ENCODE data around the gene RECQL. TPM values are rescaled to one million over a fixed set of nuclear protein-coding genes. Genes with fewer than 3 reads are reported as not detected.
"Not testable (repeated sequence)": the region's sequence is repeated elsewhere in the genome, so short reads cannot be mapped to it uniquely, and the experiment has no call there.

The RECQL gene
- total and polyA plus RNA-seq, 9 of the 15 experiments (the other 6 are each of a cell fraction or from before 2014, with no cell fraction given): 22.2 to 44.7 (median 28.5) TPM

GRCh38 chr12:21467334-21467733 lies 34.1 kb downstream of the RECQL start:
- H3K4me2 ChIP-seq (ENCODE audit: insufficient read depth, low read length); ATAC-seq; in situ Hi-C loops (cut with MboI); intact Hi-C loops (cut with micrococcal nuclease); H3K9me3 ChIP-seq (replicated peaks; ENCODE audit: control insufficient read depth, insufficient read depth, low read depth, low read length); H3K79me2 ChIP-seq (ENCODE audit: control insufficient read depth, insufficient read depth, low read length); H3K27ac ChIP-seq (ENCODE audit: extremely low read depth, low read depth, low read length); H3K9me1 ChIP-seq (ENCODE audit: control insufficient read depth, insufficient read depth, low read length); BruUV-seq (replicated peaks); FAIRE-seq; H2AFZ ChIP-seq (ENCODE audit: low read depth, low read length); H3K9ac ChIP-seq (ENCODE audit: insufficient read depth in 1 of 2, low read depth in 2 of 2, low read length in 2 of 2); DNase-seq (ENCODE audit: extremely low read depth in 1 of 4, low spot score in 3 of 4); POLR2A ChIA-PET; CTCF ChIA-PET (ENCODE audit: low intra/inter-chr PET ratio); H3K4me3 ChIP-seq; H4K20me1 ChIP-seq (replicated peaks; ENCODE audit: control insufficient read depth, insufficient read depth, low read length); H3K27me3 ChIP-seq (ENCODE audit: control insufficient read depth in 2 of 2, insufficient read depth in 2 of 2, low read length in 2 of 2); H3K4me1 ChIP-seq (replicated peaks in 1 of 2; ENCODE audit: control insufficient read depth in 2 of 2, insufficient read depth in 2 of 2, low read length in 2 of 2): not testable (repeated sequence)
- peaks cover 16% of the 10 kb centered on the region; the same call in 1 of the 3 replicates for H3K36me3 ChIP-seq (ENCODE audit: control insufficient read depth, insufficient read depth, low read length)
- 54% methylated on average over 1 of the region's 2 CpGs for WGBS (ENCODE audit: insufficient coverage, low coverage, missing lambda C conversion rate)

- ChIA-PET POLR2A (no interaction called here), CTCF (ENCODE audit: low intra/inter-chr PET ratio) (interaction anchor here (0.6 kb wide), 1 partner anchor 1053 kb away, joined by 3 read pairs; no protein-coding TSS in a partner anchor)
- BruUV-seq (replicated peaks): no TSS peak
- 66% methylated on average over 2 of the region's 2 CpGs for WGBS (ENCODE audit: insufficient coverage, low coverage, missing lambda C conversion rate)
- Histone ChIP-seq H3K36me3 (ENCODE audit: control insufficient read depth, insufficient read depth, low read length) (peaks cover 5% of the 10 kb centered on the region; the same call in 2 of the 3 replicates), H3K27me3 (ENCODE audit: control insufficient read depth in 2 of 2, insufficient read depth in 2 of 2, low read length in 2 of 2) (no peaks in the 10 kb centered on the region), H4K20me1 (replicated peaks; ENCODE audit: control insufficient read depth, insufficient read depth, low read length) (no peaks in the 10 kb centered on the region), H3K9me3 (replicated peaks; ENCODE audit: control insufficient read depth, insufficient read depth, low read depth, low read length) (no peaks in the 10 kb centered on the region), H3K9me1 (ENCODE audit: control insufficient read depth, insufficient read depth, low read length) (no peaks in the 10 kb centered on the region), H3K79me2 (ENCODE audit: control insufficient read depth, insufficient read depth, low read length) (no peaks in the 10 kb centered on the region), H2AFZ (ENCODE audit: low read depth, low read length) (no peak overlapping the region), H3K4me2 (ENCODE audit: insufficient read depth, low read length) (no peak overlapping the region), H3K4me3 (no peak overlapping the region), H3K27ac (ENCODE audit: extremely low read depth, low read depth, low read length) (no peak overlapping the region), H3K4me1 (replicated peaks in 1 of 2; ENCODE audit: control insufficient read depth in 2 of 2, insufficient read depth in 2 of 2, low read length in 2 of 2) (no peaks in the 10 kb centered on the region), H3K9ac (ENCODE audit: insufficient read depth in 1 of 2, low read depth in 2 of 2, low read length in 2 of 2) (no peak overlapping the region)
- intact Hi-C loops (cut with micrococcal nuclease) (no loop called here), in situ Hi-C loops (cut with MboI) (no loop called here)
- no peak for DNase-seq (ENCODE audit: extremely low read depth in 1 of 4, low spot score in 3 of 4)
- FAIRE-seq: no peak
- ATAC-seq: no peak
- TF ChIP-seq AFF1 (IDR thresholded peaks at IDR 0.05; ENCODE audit: low read depth in 1 of 2, partially characterized antibody in 2 of 2): no peak
- no peak for TF ChIP-seq BDP1 (IDR thresholded peaks at IDR 0.05; ENCODE audit: insufficient read depth, insufficient read length)
- no peak for TF ChIP-seq MECOM (CRISPR knock-in tag; IDR thresholded peaks at IDR 0.05)
- no peak for TF ChIP-seq TEAD4 (IDR thresholded peaks at IDR 0.05; ENCODE audit: low read length)
- TF ChIP-seq TEAD4 (CRISPR knock-in tag; IDR thresholded peaks at IDR 0.05; ENCODE audit: borderline replicate concordance): no peak
- no peak for TF ChIP-seq NFRKB (IDR thresholded peaks at IDR 0.05; ENCODE audit: low read depth)
- TF ChIP-seq CC2D1A (IDR thresholded peaks at IDR 0.05): no peak
- TF ChIP-seq PHTF2 (CRISPR knock-in tag; IDR thresholded peaks at IDR 0.05): no peak
- TF ChIP-seq ZNF785 (CRISPR knock-in tag; IDR thresholded peaks at IDR 0.05): no peak
- no peak for TF ChIP-seq SMAD3 (CRISPR knock-in tag; conservative IDR thresholded peaks at IDR 0.05)
- no peak for TF ChIP-seq OTX1 (CRISPR knock-in tag; IDR thresholded peaks at IDR 0.05)
- no peak for TF ChIP-seq JUN (IDR thresholded peaks at IDR 0.05; ENCODE audit: borderline replicate concordance, low read depth, low read length)
- TF ChIP-seq JUN (CRISPR knock-in tag; IDR thresholded peaks at IDR 0.05; ENCODE audit: borderline replicate concordance): no peak
- TF ChIP-seq ILK (tag; IDR thresholded peaks at IDR 0.05; ENCODE audit: borderline replicate concordance, low read depth): no peak
- TF ChIP-seq ZNF696 (CRISPR knock-in tag; conservative IDR thresholded peaks at IDR 0.05): no peak
These were observed 42.0 kb downstream of the RECQL start for GRCh38 chr12:21459474-21459873.
